ENCODE results near the gene MIPOL1. TPM values are rescaled to one million over a fixed set of nuclear protein-coding genes. Genes with fewer than 3 reads are reported as not detected.
A peak's percentile ranks its signal among the peaks of the same experiment; 100 is the strongest.

MIPOL1 gene
- total and polyA plus RNA-seq, 2 of the 13 experiments (the other 11 are each of a cell fraction or from before 2014, with no cell fraction given) = 8.6 to 34.2 TPM

DNA sequence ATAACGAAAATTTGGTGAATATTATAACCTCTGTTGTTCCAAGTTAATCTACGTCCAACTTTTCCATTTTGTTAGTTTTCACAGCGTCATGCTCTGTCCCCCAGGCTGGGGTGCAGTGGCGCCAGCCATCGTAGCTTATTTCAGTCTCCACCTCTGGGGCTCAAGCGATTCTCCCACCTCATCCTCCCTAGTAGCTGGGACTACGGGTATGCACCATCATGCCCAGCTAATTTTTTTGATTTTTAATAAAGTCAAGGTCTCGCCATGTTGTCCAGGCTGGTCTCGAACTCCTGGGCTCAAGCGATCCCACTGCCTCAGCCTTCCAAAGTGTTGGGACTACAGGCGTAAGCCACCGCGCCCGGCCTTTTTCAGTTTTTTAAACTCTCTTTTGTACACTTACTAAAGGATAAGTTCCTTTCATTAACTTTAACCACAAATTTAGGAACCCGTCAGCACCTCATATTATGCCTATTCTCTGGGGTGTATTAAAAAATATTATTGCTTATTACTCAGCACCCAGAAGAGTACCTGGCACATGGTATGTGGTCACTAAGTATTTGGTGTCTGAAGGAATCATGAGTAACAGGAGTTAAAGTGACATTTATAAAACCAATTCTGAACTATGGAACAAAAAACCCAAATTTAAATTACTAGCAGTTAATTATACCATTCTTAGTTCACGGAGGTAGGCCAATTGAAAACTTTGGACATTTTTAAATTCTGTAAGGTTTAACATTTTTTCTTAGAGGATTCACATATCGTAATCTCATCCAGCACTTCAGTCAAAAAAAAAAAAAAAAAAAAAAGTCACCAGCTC lies 925 bp upstream of the MIPOL1 start:
- H3K79me2 ChIP-seq (ENCODE audit: insufficient read depth, low read length) = peaks cover 20% of the 10 kb centered on the region
- H4K20me1 ChIP-seq (ENCODE audit: insufficient read depth, low read length) = no peaks in the 10 kb centered on the region
- no peaks in the 10 kb centered on the region; a peak in 1 of 5 replicates for H3K27me3 ChIP-seq (ENCODE audit: control insufficient read depth in 1 of 2, insufficient read depth in 2 of 2, low read length in 2 of 2)
- peak overlapping the region; percentile 91 for H3K4me2 ChIP-seq (ENCODE audit: low read depth, low read length)
- no peak for FAIRE-seq
- DNase-seq (ENCODE audit: low spot score) = no peak
- in situ Hi-C loops (cut with HindIII; ENCODE audit: extremely low pct_ligation_motif_present, low pct_unique_long_range_greater_than_20kb) = no loop called here
- CTCF ChIA-PET (ENCODE audit: low intra/inter-chr PET ratio, low total read pairs) = interaction anchor here (1.0 kb wide), 1 partner anchor 46 kb away, joined by 3 read pairs; no protein-coding TSS in a partner anchor
- H3K27ac ChIP-seq (ENCODE audit: extremely low read length, insufficient read depth, low read length) = peak overlapping the region; percentile 71
- peak overlapping the region; percentile 86 for H3K9ac ChIP-seq (ENCODE audit: insufficient read depth, low read depth, low read length)
- POLR2A ChIA-PET = interaction anchor here (1.0 to 3.1 kb wide), 15 partner anchors 8 to 1973 kb away, joined by 3 to 29 read pairs (median 6); partner anchors contain the start of genes BRMS1L, FOXA1, MBIP and SLC25A21
- peak overlapping the region; percentile 62 to 85 (median 73) for H3K4me3 ChIP-seq (replicated peaks in 1 of 3; ENCODE audit: insufficient read depth in 1 of 3, low read depth in 2 of 3, low read length in 3 of 3)
- no peaks in the 10 kb centered on the region for H3K36me3 ChIP-seq (replicated peaks in 1 of 2; ENCODE audit: control insufficient read depth in 1 of 2, insufficient read depth in 2 of 2, low read length in 2 of 2)
- 91% methylated on average over 17 of the region's 17 CpGs for WGBS (ENCODE audit: low lambda C conversion rate)
- ATAC-seq = no peak
- peak overlapping the region; percentile 100 for H2AFZ ChIP-seq (ENCODE audit: low read length)
- BruUV-seq (replicated peaks) = no TSS peak
- intact Hi-C loops (cut with micrococcal nuclease; ENCODE audit: unreplicated experiment) = loop anchor here (1.0 kb wide), 1 partner anchor 9 kb away; no protein-coding TSS in a partner anchor
- H3K9me3 ChIP-seq (ENCODE audit: low read length) = no peaks in the 10 kb centered on the region
- H3K4me1 ChIP-seq (ENCODE audit: insufficient read depth, low read length) = peaks cover 61% of the 10 kb centered on the region
- TF ChIP-seq KDM6A (CRISPR knock-in tag; IDR thresholded peaks at IDR 0.05; ENCODE audit: low read depth) = no peak
- TF ChIP-seq ZNF451 (CRISPR knock-in tag; IDR thresholded peaks at IDR 0.05) = no peak
- TF ChIP-seq, protein P1, sequence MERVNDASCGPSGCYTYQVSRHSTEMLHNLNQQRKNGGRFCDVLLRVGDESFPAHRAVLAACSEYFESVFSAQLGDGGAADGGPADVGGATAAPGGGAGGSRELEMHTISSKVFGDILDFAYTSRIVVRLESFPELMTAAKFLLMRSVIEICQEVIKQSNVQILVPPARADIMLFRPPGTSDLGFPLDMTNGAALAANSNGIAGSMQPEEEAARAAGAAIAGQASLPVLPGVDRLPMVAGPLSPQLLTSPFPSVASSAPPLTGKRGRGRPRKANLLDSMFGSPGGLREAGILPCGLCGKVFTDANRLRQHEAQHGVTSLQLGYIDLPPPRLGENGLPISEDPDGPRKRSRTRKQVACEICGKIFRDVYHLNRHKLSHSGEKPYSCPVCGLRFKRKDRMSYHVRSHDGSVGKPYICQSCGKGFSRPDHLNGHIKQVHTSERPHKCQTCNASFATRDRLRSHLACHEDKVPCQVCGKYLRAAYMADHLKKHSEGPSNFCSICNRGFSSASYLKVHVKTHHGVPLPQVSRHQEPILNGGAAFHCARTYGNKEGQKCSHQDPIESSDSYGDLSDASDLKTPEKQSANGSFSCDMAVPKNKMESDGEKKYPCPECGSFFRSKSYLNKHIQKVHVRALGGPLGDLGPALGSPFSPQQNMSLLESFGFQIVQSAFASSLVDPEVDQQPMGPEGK (CRISPR knock-in tag; IDR thresholded peaks at IDR 0.05) = no peak
- 0 out of 2 replicates have a peak, but pooled peaks have one; percentile 15 for TF ChIP-seq ZNF878 (CRISPR knock-in tag; IDR thresholded peaks at IDR 0.05)
- TF ChIP-seq ZNF10 (CRISPR knock-in tag; IDR thresholded peaks at IDR 0.05; ENCODE audit: borderline replicate concordance, low read depth) = no peak
- TF ChIP-seq PRPF4 (IDR thresholded peaks at IDR 0.05; ENCODE audit: low read depth, low read length, poor library complexity, severe bottlenecking) = peak; percentile 88
- TF ChIP-seq ZNF749 (CRISPR knock-in tag; IDR thresholded peaks at IDR 0.05; ENCODE audit: borderline replicate concordance) = peak; percentile 13; the same call in 1 of the 2 replicates
- no peak for TF ChIP-seq ZNF644 (CRISPR knock-in tag; IDR thresholded peaks at IDR 0.05; ENCODE audit: low read depth)
- no peak for TF ChIP-seq ZNF264 (CRISPR knock-in tag; IDR thresholded peaks at IDR 0.05)
- TF ChIP-seq ZNF569 (CRISPR knock-in tag; IDR thresholded peaks at IDR 0.05; ENCODE audit: borderline replicate concordance) = peak; percentile 75; the same call in 1 of the 2 replicates
- no peak for TF ChIP-seq ZSCAN29 (CRISPR knock-in tag; conservative IDR thresholded peaks at IDR 0.05)
- peak; percentile 10; the same call in 1 of the 2 replicates for TF ChIP-seq FOXK1 (CRISPR knock-in tag; IDR thresholded peaks at IDR 0.05; ENCODE audit: borderline replicate concordance, low read depth)
- TF ChIP-seq GLI4 (CRISPR knock-in tag; IDR thresholded peaks at IDR 0.05; ENCODE audit: borderline replicate concordance) = 0 out of 2 replicates have a peak, but pooled peaks have one; percentile 27
- peak; percentile 56 for TF ChIP-seq CREM (IDR thresholded peaks at IDR 0.05)
- no peak for TF ChIP-seq CREM (CRISPR knock-in tag; IDR thresholded peaks at IDR 0.05)
- peak; percentile 81 for TF ChIP-seq ZBTB38 (CRISPR knock-in tag; IDR thresholded peaks at IDR 0.05)
